HepG2 (cell line): ENCODE results near the gene EIF4G2. TPM values are rescaled to one million over a fixed set of nuclear protein-coding genes. Genes with fewer than 3 reads are reported as not detected.

Source experiments
- DMAP1 ChIP-seq: IDR thresholded peaks from 2 replicates; pipeline ENCODE4 v1.6.1; 2016
- FOXO1 ChIP-seq: sonication (generic); formaldehyde crosslinking; IDR thresholded peaks from 2 replicates; pipeline ENCODE4 v1.4.0; 2020; ENCODE audit warnings: missing genetic modification reagents
- RORA ChIP-seq: sonication (generic); formaldehyde crosslinking; IDR thresholded peaks from 2 replicates; pipeline ENCODE4 v1.5.0; 2020; ENCODE audit warnings: mild to moderate bottlenecking, missing genetic modification reagents, moderate library complexity
- SCMH1 ChIP-seq: sonication (generic); formaldehyde crosslinking; IDR thresholded peaks from 2 replicates; pipeline ENCODE4 v1.9.0; 2021; ENCODE audit warnings: missing genetic modification reagents, mild to moderate bottlenecking, borderline replicate concordance
- ZBTB7A ChIP-seq: sonication (generic); formaldehyde crosslinking; IDR thresholded peaks from 2 replicates; pipeline ENCODE4 v1.8.0; 2022; ENCODE audit warnings: mild to moderate bottlenecking, missing genetic modification reagents
- ZNF138 ChIP-seq: sonication (generic); formaldehyde crosslinking; IDR thresholded peaks from 2 replicates; pipeline ENCODE4 v1.5.0; 2020; ENCODE audit warnings: mild to moderate bottlenecking, low read depth, missing genetic modification reagents
- ZNF30 ChIP-seq: sonication (generic); formaldehyde crosslinking; IDR thresholded peaks from 2 replicates; pipeline ENCODE4 v1.5.0; 2020; ENCODE audit warnings: mild to moderate bottlenecking, missing genetic modification reagents
- ZNF780A ChIP-seq: sonication (generic); formaldehyde crosslinking; IDR thresholded peaks from 2 replicates; pipeline ENCODE4 v1.8.0; 2022; ENCODE audit warnings: mild to moderate bottlenecking, missing genetic modification reagents, moderate library complexity
- polyA plus RNA-seq, 8 experiments: library from polyadenylated mRNA; depleted of rRNA in 3 of 8; stranded (reverse) in 7 of 8; unstranded in 1 of 8; fragments of >200 nt; fragmentation: Illumina TruSeq in 4 of 8; extraction: Trizol in 4 of 8; gene quantifications; 2 replicates each; pipeline versions ENCODE4 v1.2.1 to v1.2.3, GENCODE V29; 2011 to 2016; ENCODE audit warnings: low read depth in 4 of 8, missing spikeins in 1 of 8, mixed read lengths in 1 of 8; ENCODE audit not compliant: insufficient read depth in 1 of 8
- total RNA-seq, 5 experiments: library from RNA; depleted of rRNA; stranded (reverse); fragments of >200 nt; fragmentation: Illumina TruSeq; extraction: Trizol; gene quantifications; 2 replicates each; pipeline ENCODE4 v1.2.3, GENCODE V29; 2016; ENCODE audit warnings: low read depth in 1 of 5
- TF ChIP-seq, protein P1 (sequence below): IDR thresholded peaks from 2 replicates; pipeline ENCODE4 v1.6.1; 2016
- TF ChIP-seq, protein P2 (sequence below): sonication (generic); formaldehyde crosslinking; IDR thresholded peaks from one replicate; pipeline ENCODE4 v1.5.1; 2020; ENCODE audit warnings: mild to moderate bottlenecking, missing genetic modification reagents; ENCODE audit errors: not compliant biosample characterization
- TF ChIP-seq, protein P3 (sequence below): sonication (generic); formaldehyde crosslinking; IDR thresholded peaks from 2 replicates; pipeline ENCODE4 v1.4.0; 2020; ENCODE audit warnings: missing genetic modification reagents, borderline replicate concordance
- TF ChIP-seq, protein P4 (sequence below): sonication (generic); formaldehyde crosslinking; IDR thresholded peaks from 2 replicates; pipeline ENCODE4 v1.4.0; 2020; ENCODE audit warnings: missing genetic modification reagents, low read depth, mild to moderate bottlenecking, borderline replicate concordance
- TF ChIP-seq, protein P5 (sequence below): sonication (generic); formaldehyde crosslinking; IDR thresholded peaks from 2 replicates; pipeline ENCODE4 v1.4.0; 2020; ENCODE audit warnings: missing genetic modification reagents, mild to moderate bottlenecking, borderline replicate concordance

The EIF4G2 gene
- total and polyA plus RNA-seq, 2 of the 13 experiments (the other 11 are each of a cell fraction or from before 2014, with no cell fraction given) = 362 to 546 TPM

DNA sequence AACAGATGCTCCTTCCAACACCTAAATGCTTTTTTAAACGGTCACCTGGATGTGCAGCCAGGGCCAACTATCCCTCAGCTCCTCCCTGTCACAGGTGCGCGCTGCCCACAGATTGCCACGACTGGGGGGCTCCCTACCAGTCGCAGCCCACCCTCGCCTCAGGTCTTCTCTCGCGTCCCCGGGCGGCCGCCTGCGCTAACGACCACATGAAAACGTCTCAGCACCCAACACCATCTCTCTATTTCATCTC, 48.7 kb upstream of the EIF4G2 start (continued):
- TF ChIP-seq ZNF138 (CRISPR knock-in tag) (0 out of 2 replicates have a peak, but pooled peaks have one; percentile 84), ZNF30 (CRISPR knock-in tag) (0 out of 2 replicates have a peak, but pooled peaks have one; percentile 15), FOXO1 (CRISPR knock-in tag) (no peak), ZNF780A (CRISPR knock-in tag) (no peak), ZBTB7A (peak; percentile 79; the same call in 1 of the 2 replicates), RORA (CRISPR knock-in tag) (no peak), SCMH1 (CRISPR knock-in tag) (no peak), DMAP1 (CRISPR knock-in tag) (0 out of 2 replicates have a peak, but pooled peaks have one; percentile 81)
- TF ChIP-seq, protein P1, sequence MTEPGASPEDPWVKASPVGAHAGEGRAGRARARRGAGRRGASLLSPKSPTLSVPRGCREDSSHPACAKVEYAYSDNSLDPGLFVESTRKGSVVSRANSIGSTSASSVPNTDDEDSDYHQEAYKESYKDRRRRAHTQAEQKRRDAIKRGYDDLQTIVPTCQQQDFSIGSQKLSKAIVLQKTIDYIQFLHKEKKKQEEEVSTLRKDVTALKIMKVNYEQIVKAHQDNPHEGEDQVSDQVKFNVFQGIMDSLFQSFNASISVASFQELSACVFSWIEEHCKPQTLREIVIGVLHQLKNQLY (CRISPR knock-in tag) = no peak
- TF ChIP-seq, protein P2, sequence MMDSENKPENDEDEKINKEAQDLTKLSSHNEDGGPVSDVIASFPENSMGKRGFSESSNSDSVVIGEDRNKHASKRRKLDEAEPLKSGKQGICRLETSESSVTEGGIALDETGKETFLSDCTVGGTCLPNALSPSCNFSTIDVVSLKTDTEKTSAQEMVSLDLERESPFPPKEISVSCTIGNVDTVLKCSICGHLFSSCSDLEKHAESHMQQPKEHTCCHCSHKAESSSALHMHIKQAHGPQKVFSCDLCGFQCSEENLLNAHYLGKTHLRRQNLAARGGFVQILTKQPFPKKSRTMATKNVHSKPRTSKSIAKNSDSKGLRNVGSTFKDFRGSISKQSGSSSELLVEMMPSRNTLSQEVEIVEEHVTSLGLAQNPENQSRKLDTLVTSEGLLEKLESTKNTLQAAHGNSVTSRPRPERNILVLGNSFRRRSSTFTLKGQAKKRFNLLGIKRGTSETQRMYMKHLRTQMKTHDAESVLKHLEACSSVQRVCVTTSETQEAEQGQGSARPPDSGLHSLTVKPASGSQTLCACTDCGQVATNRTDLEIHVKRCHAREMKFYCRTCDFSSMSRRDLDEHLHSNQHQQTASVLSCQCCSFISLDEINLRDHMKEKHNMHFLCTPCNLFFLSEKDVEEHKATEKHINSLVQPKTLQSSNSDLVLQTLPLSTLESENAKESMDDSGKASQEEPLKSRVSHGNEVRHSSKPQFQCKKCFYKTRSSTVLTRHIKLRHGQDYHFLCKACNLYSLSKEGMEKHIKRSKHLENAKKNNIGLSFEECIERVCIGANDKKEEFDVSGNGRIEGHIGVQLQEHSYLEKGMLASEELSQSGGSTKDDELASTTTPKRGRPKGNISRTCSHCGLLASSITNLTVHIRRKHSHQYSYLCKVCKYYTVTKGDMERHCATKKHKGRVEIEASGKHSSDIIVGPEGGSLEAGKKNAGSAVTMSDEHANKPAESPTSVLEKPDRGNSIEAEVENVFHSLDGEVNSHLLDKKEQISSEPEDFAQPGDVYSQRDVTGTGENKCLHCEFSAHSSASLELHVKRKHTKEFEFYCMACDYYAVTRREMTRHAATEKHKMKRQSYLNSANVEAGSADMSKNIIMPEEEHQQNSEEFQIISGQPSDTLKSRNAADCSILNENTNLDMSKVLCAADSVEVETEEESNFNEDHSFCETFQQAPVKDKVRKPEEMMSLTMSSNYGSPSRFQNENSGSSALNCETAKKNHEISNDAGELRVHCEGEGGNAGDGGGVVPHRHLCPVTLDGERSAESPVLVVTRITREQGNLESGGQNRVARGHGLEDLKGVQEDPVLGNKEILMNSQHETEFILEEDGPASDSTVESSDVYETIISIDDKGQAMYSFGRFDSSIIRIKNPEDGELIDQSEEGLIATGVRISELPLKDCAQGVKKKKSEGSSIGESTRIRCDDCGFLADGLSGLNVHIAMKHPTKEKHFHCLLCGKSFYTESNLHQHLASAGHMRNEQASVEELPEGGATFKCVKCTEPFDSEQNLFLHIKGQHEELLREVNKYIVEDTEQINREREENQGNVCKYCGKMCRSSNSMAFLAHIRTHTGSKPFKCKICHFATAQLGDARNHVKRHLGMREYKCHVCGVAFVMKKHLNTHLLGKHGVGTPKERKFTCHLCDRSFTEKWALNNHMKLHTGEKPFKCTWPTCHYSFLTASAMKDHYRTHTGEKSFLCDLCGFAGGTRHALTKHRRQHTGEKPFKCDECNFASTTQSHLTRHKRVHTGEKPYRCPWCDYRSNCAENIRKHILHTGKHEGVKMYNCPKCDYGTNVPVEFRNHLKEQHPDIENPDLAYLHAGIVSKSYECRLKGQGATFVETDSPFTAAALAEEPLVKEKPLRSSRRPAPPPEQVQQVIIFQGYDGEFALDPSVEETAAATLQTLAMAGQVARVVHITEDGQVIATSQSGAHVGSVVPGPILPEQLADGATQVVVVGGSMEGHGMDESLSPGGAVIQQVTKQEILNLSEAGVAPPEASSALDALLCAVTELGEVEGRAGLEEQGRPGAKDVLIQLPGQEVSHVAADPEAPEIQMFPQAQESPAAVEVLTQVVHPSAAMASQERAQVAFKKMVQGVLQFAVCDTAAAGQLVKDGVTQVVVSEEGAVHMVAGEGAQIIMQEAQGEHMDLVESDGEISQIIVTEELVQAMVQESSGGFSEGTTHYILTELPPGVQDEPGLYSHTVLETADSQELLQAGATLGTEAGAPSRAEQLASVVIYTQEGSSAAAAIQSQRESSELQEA (CRISPR knock-in tag) = peak; percentile 45
- TF ChIP-seq, protein P3, sequence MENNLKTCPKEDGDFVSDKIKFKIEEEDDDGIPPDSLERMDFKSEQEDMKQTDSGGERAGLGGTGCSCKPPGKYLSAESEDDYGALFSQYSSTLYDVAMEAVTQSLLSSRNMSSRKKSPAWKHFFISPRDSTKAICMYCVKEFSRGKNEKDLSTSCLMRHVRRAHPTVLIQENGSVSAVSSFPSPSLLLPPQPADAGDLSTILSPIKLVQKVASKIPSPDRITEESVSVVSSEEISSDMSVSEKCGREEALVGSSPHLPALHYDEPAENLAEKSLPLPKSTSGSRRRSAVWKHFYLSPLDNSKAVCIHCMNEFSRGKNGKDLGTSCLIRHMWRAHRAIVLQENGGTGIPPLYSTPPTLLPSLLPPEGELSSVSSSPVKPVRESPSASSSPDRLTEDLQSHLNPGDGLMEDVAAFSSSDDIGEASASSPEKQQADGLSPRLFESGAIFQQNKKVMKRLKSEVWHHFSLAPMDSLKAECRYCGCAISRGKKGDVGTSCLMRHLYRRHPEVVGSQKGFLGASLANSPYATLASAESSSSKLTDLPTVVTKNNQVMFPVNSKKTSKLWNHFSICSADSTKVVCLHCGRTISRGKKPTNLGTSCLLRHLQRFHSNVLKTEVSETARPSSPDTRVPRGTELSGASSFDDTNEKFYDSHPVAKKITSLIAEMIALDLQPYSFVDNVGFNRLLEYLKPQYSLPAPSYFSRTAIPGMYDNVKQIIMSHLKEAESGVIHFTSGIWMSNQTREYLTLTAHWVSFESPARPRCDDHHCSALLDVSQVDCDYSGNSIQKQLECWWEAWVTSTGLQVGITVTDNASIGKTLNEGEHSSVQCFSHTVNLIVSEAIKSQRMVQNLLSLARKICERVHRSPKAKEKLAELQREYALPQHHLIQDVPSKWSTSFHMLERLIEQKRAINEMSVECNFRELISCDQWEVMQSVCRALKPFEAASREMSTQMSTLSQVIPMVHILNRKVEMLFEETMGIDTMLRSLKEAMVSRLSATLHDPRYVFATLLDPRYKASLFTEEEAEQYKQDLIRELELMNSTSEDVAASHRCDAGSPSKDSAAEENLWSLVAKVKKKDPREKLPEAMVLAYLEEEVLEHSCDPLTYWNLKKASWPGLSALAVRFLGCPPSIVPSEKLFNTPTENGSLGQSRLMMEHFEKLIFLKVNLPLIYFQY (CRISPR knock-in tag) = no peak
- TF ChIP-seq, protein P4, sequence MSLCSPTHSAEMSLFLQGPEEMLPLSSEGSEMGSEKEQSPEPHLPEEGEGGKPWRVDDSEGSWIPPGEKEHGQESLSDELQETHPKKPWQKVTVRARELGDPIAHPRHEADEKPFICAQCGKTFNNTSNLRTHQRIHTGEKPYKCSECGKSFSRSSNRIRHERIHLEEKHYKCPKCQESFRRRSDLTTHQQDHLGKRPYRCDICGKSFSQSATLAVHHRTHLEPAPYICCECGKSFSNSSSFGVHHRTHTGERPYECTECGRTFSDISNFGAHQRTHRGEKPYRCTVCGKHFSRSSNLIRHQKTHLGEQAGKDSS (CRISPR knock-in tag) = no peak
- TF ChIP-seq, protein P5, sequence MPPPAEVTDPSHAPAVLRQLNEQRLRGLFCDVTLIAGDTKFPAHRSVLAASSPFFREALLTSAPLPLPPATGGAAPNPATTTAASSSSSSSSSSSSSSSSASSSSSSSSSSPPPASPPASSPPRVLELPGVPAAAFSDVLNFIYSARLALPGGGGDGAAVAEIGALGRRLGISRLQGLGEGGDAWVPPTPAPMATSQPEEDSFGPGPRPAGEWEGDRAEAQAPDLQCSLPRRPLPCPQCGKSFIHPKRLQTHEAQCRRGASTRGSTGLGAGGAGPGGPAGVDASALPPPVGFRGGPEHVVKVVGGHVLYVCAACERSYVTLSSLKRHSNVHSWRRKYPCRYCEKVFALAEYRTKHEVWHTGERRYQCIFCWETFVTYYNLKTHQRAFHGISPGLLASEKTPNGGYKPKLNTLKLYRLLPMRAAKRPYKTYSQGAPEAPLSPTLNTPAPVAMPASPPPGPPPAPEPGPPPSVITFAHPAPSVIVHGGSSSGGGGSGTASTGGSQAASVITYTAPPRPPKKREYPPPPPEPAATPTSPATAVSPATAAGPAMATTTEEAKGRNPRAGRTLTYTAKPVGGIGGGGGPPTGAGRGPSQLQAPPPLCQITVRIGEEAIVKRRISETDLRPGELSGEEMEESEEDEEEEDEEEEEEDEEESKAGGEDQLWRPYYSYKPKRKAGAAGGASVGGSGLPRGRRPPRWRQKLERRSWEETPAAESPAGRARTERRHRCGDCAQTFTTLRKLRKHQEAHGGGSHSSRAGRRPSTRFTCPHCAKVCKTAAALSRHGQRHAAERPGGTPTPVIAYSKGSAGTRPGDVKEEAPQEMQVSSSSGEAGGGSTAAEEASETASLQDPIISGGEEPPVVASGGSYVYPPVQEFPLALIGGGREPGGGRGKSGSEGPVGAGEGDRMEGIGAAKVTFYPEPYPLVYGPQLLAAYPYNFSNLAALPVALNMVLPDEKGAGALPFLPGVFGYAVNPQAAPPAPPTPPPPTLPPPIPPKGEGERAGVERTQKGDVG (CRISPR knock-in tag) = no peak
